22Rv1 (cell line): ENCODE measurements around the gene LSM5.
"Not testable (repeated sequence)": the region's sequence is repeated elsewhere in the genome, so short reads cannot be mapped to it uniquely, and the experiment has no call there.

Experiments used
- CTCF ChIP-seq: fragments of 450-650 bp; IDR thresholded peaks from 2 replicates; pipeline ENCODE4 v1.5.1; 2017; ENCODE audit warnings: mild to moderate bottlenecking
- ZFX ChIP-seq: fragments of 450-650 bp; IDR thresholded peaks from 2 replicates; pipeline ENCODE4 v1.6.1; 2017; ENCODE audit warnings: antibody characterized with exemption, borderline replicate concordance

GRCh38 chr7:32470004-32470403 lies 20.2 kb downstream of the LSM5 start:
- not testable (repeated sequence) for TF ChIP-seq CTCF, ZFX
